Thoracic aorta (tissue), 2 donors: ENCODE data around the gene CCDC92. TPM values are rescaled to one million over a fixed set of nuclear protein-coding genes. Genes with fewer than 3 reads are reported as not detected.

Source experiments
- ATAC-seq: fragments of 150-250 bp; one replicate; pipeline ENCODE4 v1.8.0; 2017; ENCODE audit warnings: low read depth; ENCODE audit not compliant: insufficient number of reproducible peaks, low FRiP score
- DNase-seq: peaks from one replicate; pipeline ENCODE4 v3.0.0-alpha.2; 2020; ENCODE audit warnings: low spot score
- H3K27ac ChIP-seq, 2 donors: fragments of 200-600 bp; sonication (generic); 1 replicate in 1 of 2; 2 replicates in 1 of 2; pipeline ENCODE4 v1.5.1; 2016; ENCODE audit warnings: mild to moderate bottlenecking in 2 of 2, moderate library complexity in 2 of 2
- H3K27me3 ChIP-seq: fragments of 200-600 bp; sonication (generic); replicated peaks from 2 replicates; pipeline ENCODE4 v1.6.0; 2016; ENCODE audit warnings: mild to moderate bottlenecking; ENCODE audit not compliant: insufficient read depth
- H3K36me3 ChIP-seq: fragments of 200-600 bp; sonication (generic); one replicate; pipeline ENCODE4 v1.5.1; 2016
- H3K4me1 ChIP-seq, 2 donors: fragments of 200-600 bp; sonication (generic); 1 replicate in 1 of 2; 2 replicates in 1 of 2; pipeline versions ENCODE4 v1.5.1 to v1.6.0; 2016; ENCODE audit warnings: low read depth in 2 of 2, mild to moderate bottlenecking in 1 of 2; ENCODE audit not compliant: control insufficient read depth in 1 of 2
- H3K4me3 ChIP-seq: fragments of 200-600 bp; sonication (generic); 2 replicates; pipeline ENCODE4 v1.5.1; 2016; ENCODE audit warnings: mild to moderate bottlenecking
- H3K9me3 ChIP-seq: fragments of 200-600 bp; sonication (generic); 2 replicates; pipeline ENCODE4 v1.5.1; 2016
- total RNA-seq, 2 donors: library from RNA; depleted of rRNA; stranded (reverse); fragments of >200 nt; gene quantifications; one replicate each; pipeline versions ENCODE4 v1.1.0 to v1.2.3, GENCODE V29; 2016
- TF ChIP-seq, protein P1 (sequence below): fragments of 200-600 bp; sonication (generic); IDR thresholded peaks from one replicate; pipeline ENCODE4 v1.5.1; 2019; ENCODE audit warnings: antibody characterized with exemption

CCDC92 gene
- total RNA-seq, 2 donors from 2014 or later: 34.4 to 58.9 TPM

DNA sequence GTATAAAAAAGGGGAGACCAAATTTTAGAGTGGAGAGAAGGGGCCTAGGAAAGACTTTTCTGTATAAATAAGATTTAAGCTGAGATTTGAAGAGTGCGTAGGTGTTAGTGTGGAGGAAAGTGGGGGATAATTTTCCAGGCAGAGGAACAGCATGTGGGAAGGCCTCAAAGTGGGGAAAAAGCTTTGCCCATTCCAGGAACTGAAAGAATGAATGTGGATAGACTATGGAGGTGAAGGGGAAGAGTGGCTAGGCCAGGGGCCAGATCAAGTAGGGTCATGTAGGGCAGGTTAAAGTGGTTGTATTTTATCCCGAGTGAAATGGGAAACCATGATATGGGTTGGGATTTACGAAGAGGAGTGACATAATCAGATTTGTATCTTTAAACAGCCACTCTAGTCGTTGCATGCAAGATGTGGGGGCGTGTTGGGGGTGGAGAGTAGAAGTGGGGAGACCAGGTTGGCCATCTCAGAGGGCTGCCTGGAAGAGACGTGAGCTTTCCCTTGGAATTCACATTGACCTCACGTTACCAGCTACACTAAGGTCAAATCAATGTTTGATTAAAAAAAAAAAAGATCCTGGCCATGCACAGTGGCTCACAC lies 3.7 kb upstream of the CCDC92 start:
- no peak overlapping the region for H3K4me3 ChIP-seq
- no peak overlapping the region for H3K27ac ChIP-seq
- DNase-seq (no peak), ATAC-seq (no peak)
- TF ChIP-seq, protein P1, sequence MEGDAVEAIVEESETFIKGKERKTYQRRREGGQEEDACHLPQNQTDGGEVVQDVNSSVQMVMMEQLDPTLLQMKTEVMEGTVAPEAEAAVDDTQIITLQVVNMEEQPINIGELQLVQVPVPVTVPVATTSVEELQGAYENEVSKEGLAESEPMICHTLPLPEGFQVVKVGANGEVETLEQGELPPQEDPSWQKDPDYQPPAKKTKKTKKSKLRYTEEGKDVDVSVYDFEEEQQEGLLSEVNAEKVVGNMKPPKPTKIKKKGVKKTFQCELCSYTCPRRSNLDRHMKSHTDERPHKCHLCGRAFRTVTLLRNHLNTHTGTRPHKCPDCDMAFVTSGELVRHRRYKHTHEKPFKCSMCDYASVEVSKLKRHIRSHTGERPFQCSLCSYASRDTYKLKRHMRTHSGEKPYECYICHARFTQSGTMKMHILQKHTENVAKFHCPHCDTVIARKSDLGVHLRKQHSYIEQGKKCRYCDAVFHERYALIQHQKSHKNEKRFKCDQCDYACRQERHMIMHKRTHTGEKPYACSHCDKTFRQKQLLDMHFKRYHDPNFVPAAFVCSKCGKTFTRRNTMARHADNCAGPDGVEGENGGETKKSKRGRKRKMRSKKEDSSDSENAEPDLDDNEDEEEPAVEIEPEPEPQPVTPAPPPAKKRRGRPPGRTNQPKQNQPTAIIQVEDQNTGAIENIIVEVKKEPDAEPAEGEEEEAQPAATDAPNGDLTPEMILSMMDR: no peak
- H3K36me3 ChIP-seq: peaks cover 4% of the 10 kb centered on the region
- H3K27me3 ChIP-seq: no peaks in the 10 kb centered on the region
- no peaks in the 10 kb centered on the region for H3K9me3 ChIP-seq
- H3K4me1 ChIP-seq: peaks cover 6 to 11% of the 10 kb centered on the region in 2 donors

DNA sequence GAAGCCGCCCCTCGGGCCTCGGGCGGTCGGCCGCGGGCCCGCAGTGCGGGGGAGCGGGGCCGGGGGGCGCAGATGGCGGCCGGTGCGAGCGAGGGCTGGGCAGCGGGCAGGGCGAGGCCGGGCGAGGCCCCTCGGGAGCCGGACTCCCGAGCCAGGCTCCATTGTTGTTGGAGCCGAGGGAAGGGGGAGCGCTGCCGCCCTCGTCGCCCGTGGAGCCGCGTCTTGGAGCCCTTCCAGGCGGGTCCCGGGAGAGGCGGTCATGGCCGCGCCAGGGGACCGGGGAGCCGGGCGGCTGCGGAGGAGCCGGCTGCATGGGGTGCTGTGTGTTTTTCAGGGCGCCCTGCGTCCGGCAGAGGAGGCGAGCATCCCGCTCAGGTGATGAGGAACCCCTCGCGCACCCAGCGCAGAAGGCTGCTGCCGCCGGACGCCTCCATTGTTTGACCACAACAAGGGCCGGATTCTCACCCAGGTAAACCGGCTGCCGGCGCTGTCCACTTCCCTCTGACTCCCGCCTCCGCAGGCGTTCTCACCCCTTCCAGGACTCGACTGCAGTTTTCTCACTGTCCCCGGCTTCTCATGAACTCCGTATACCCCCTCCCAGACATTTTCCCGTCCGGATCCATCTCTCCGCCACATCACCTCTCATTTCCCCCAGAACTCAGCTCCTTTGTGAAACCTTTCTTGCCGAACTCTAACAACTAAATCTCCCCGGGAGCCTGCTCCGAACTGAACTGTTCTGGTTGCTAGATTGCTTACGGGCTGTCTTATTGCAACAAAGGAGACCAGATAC lies 1.1 kb upstream of the CCDC92 start:
- H3K27me3 ChIP-seq: no peaks in the 10 kb centered on the region
- peak overlapping the region; percentile 98 for H3K4me3 ChIP-seq
- H3K4me1 ChIP-seq: peaks cover 24 to 33% of the 10 kb centered on the region in 2 donors
- ATAC-seq (no peak), DNase-seq (no peak)
- H3K36me3 ChIP-seq: peaks cover 4% of the 10 kb centered on the region
- peak overlapping the region; percentile 52 to 66 for H3K27ac ChIP-seq
- no peaks in the 10 kb centered on the region for H3K9me3 ChIP-seq
- TF ChIP-seq, protein P1: no peak

DNA sequence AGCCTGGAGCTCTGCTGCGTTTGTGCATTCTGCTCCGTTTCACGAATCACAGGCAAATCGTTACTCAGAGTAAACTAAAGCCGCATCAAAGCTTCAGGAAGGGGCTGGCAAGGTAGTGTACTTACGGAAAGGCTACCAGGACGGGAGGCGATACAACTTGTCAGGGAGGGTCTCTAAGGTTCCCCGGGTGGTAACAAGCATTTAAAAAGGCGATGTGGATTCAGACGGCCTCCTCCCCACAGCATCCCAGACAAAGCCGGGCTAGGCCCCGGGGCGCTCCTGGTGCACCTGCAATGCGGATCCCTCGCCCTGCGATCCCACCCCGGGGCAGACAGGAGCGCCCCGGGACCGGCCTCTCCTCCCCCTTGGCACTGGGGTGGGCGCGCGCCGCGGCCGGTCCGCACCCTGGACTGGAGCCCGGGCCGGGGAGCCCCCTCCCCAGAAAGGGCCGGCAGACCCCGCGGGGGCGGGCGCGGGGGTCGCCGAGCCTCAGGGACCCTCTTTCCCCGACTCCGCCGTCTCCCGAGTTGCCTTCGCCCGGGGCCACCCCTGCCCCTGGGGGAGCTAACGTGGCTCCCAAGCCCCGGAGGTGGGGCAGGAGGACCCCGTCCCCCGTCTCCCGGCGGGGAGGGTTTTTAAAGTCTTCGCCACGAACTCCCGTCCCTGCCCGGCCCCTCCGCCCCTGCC lies 718 bp downstream of the CCDC92 start:
- ATAC-seq: peak; percentile 19

DNA sequence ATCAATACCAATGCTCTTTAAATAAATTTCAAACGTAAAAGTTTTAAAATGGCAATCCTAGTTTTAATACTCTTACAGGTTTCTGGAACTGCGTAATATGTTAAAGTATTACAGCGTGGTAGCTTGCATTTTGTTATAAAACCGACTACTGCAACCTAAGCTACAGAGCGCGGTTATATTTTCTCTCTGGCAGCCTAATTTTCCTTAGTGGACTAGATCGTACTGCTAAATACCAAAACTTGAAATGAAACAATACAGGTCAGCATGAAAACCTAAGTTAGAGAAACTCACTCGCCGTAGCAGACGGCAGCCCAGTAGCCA lies 1.2 kb downstream of the CCDC92 start:
- ATAC-seq: no peak
- Histone ChIP-seq H3K4me1 (peaks cover 26 to 37% of the 10 kb centered on the region in 2 donors), H3K27ac (peak overlapping the region; percentile 93 to 97), H3K4me3 (peak overlapping the region; percentile 98), H3K36me3 (peaks cover 2% of the 10 kb centered on the region), H3K27me3 (no peaks in the 10 kb centered on the region), H3K9me3 (no peaks in the 10 kb centered on the region)
- DNase-seq: no peak
- TF ChIP-seq, protein P1: no peak

More for the DNA sequence above, 718 bp downstream of the CCDC92 start:
- Histone ChIP-seq H3K4me3 (peak overlapping the region; percentile 98), H3K9me3 (no peaks in the 10 kb centered on the region), H3K36me3 (peaks cover 4% of the 10 kb centered on the region), H3K27me3 (no peaks in the 10 kb centered on the region), H3K27ac (peak overlapping the region; percentile 93 to 97), H3K4me1 (peaks cover 26 to 37% of the 10 kb centered on the region in 2 donors)
- TF ChIP-seq, protein P1: no peak
- DNase-seq: no peak

DNA sequence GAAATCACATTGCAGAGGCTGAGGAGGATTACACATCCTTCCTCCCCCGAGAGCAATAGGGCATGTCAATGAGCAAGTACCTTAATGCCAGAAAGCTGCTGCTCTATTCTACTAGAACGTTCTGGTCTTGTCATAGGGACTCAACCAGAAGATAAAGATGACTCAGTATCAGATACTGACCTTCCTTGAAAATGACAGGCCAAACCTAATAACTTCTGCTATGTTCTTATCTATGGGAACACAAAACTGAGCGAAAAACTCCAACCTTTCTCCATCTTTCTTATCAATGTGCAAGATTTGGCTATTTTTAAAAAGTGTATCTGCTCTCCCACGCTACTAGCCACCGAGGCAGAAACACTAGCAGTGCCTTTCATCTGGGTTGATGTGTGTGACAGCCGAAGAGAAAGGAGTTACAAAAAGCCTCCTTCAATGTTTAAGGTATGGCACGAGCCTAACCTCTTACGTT lies 5.5 kb downstream of the CCDC92 start:
- Histone ChIP-seq H3K36me3 (no peaks in the 10 kb centered on the region), H3K9me3 (no peaks in the 10 kb centered on the region), H3K4me1 (peaks cover 22 to 30% of the 10 kb centered on the region in 2 donors), H3K27ac (no peak overlapping the region), H3K27me3 (no peaks in the 10 kb centered on the region), H3K4me3 (no peak overlapping the region)
- DNase-seq (no peak), ATAC-seq (no peak)
- TF ChIP-seq, protein P1: no peak
